Activated CD8-positive, alpha-beta T cell treated with anti-CD3 and anti-CD28 coated beads for 36 hours (primary cell): Measurements from ENCODE around the gene EXD2. TPM values are rescaled to one million over a fixed set of nuclear protein-coding genes. Genes with fewer than 3 reads are reported as not detected.

ENCODE experiments used
- ATAC-seq: fragments of 200-7000 bp; cut with Tn5 transposase; one replicate; pipeline ENCODE4 v1.10.0; 2021; ENCODE audit warnings: mild to moderate bottlenecking, moderate library complexity
- CTCF ChIA-PET: fragments of 350-600 bp; sonication (Branson Sonifier 250); formaldehyde crosslinking; loops from one replicate; lab custom pipeline; 2021; ENCODE audit warnings: antibody characterized with exemption; lab: Charles Lee
- POLR2A ChIA-PET: fragments of 350-600 bp; sonication (Branson Sonifier 250); formaldehyde crosslinking; loops from one replicate; lab custom pipeline; 2021; ENCODE audit warnings: antibody characterized with exemption; lab: Charles Lee
- DNase-seq: peaks from one replicate; pipeline ENCODE4 v3.0.0-alpha.2; 2020
- H3K27ac Mint-ChIP-seq: one replicate; pipeline ENCODE4 v1.8.0; 2021; ENCODE audit warnings: mild to moderate bottlenecking, mixed read lengths
- H3K27me3 Mint-ChIP-seq: one replicate; pipeline ENCODE4 v1.8.0; 2021; ENCODE audit warnings: mixed read lengths
- H3K36me3 Mint-ChIP-seq: one replicate; pipeline ENCODE4 v1.8.0; 2021; ENCODE audit warnings: low read depth, mixed read lengths
- H3K4me1 Mint-ChIP-seq: one replicate; pipeline ENCODE4 v1.8.0; 2021; ENCODE audit warnings: low read depth, mixed read lengths
- H3K4me3 Mint-ChIP-seq: one replicate; pipeline ENCODE4 v1.8.0; 2021; ENCODE audit warnings: mild to moderate bottlenecking, moderate library complexity, mixed read lengths
- H3K9me3 Mint-ChIP-seq: one replicate; pipeline ENCODE4 v1.8.0; 2021; ENCODE audit warnings: mixed read lengths
- intact Hi-C: fragments of 100-400 bp; cut with micrococcal nuclease; formaldehyde crosslinking; loops from one replicate; pipeline ENCODE4 v1.10.0; 2022
- total RNA-seq, 2 experiments: library from RNA; stranded (reverse); gene quantifications; one replicate each; pipeline ENCODE4 v1.2.3, GENCODE V29; 2021
- TF ChIP-seq, protein P1 (sequence below): fragments of 200-600 bp; IDR thresholded peaks from one replicate; pipeline ENCODE4 v1.8.0; 2022; ENCODE audit warnings: antibody characterized with exemption, mild to moderate bottlenecking

EXD2 gene
- total RNA-seq, 2 experiments from 2014 or later = 9.4 to 10.7 TPM

DNA sequence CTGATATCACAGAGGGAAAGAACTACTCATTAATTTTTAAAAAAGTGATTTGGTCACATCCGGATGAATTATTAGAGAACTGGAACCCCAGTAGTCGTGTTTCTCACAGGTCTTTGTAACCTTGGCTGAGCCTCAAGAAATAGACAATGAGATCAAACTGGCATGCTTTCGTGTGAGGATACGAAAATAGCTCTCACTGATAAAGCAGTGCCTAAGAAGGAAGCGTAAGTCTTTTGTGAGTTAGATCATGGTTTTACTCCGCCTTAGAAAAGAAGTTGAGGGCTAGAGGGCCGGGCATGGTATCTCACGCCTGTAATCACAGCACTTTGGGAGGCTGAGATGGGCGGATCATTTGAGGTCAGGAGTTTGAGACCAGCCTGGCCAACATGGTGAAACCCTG lies 34.9 kb downstream of the EXD2 start:
- ATAC-seq (no peak), DNase-seq (no peak)
- POLR2A ChIA-PET = no interaction called here
- Mint-ChIP-seq H3K4me3 (no peak overlapping the region), H3K9me3 (no peaks in the 10 kb centered on the region), H3K27me3 (no peaks in the 10 kb centered on the region), H3K4me1 (no peaks in the 10 kb centered on the region), H3K36me3 (no peaks in the 10 kb centered on the region), H3K27ac (no peak overlapping the region)
- CTCF ChIA-PET = interaction anchor here (1.9 to 4.4 kb wide), 2 partner anchors 16 to 97 kb away, joined by 6 to 18 read pairs; no protein-coding TSS in a partner anchor
- TF ChIP-seq, protein P1, sequence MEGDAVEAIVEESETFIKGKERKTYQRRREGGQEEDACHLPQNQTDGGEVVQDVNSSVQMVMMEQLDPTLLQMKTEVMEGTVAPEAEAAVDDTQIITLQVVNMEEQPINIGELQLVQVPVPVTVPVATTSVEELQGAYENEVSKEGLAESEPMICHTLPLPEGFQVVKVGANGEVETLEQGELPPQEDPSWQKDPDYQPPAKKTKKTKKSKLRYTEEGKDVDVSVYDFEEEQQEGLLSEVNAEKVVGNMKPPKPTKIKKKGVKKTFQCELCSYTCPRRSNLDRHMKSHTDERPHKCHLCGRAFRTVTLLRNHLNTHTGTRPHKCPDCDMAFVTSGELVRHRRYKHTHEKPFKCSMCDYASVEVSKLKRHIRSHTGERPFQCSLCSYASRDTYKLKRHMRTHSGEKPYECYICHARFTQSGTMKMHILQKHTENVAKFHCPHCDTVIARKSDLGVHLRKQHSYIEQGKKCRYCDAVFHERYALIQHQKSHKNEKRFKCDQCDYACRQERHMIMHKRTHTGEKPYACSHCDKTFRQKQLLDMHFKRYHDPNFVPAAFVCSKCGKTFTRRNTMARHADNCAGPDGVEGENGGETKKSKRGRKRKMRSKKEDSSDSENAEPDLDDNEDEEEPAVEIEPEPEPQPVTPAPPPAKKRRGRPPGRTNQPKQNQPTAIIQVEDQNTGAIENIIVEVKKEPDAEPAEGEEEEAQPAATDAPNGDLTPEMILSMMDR = no peak
- intact Hi-C loops = no loop called here

- CTCF ChIA-PET = interaction anchor here (1.9 to 4.4 kb wide), 2 partner anchors 16 to 98 kb away, joined by 6 to 18 read pairs; no protein-coding TSS in a partner anchor
- TF ChIP-seq, protein P1 = no peak
Observed at GRCh38 chr14:69226736-69227135, 35.4 kb downstream of the EXD2 start.

DNA sequence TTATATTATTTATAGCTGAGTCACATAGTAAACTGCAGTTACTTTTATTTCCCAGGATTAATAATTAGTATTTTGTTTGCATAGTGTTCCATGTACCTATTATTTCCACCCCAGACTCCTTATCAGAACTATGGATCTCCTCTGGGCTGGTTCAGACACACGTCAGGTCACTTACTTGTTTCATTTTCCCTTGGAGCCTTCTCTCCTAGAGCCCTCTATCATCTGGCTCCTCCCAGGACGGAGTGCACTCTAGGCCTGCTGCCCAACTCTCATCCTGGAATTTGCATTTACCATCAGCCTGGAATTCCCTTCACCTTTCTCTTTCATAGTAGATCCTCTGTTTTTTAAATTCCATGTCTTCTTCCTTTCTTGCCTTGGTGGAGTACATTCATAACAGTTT lies 40.2 kb downstream of the EXD2 start:
- H3K9me3 Mint-ChIP-seq = no peaks in the 10 kb centered on the region
- POLR2A ChIA-PET = interaction anchor here (1.2 kb wide), 1 partner anchor 59 kb away, joined by 5 read pairs; no protein-coding TSS in a partner anchor
- peaks cover 6% of the 10 kb centered on the region for H3K4me1 Mint-ChIP-seq
- no peaks in the 10 kb centered on the region for H3K27me3 Mint-ChIP-seq
- TF ChIP-seq, protein P1 = no peak
- intact Hi-C loops = no loop called here
- ATAC-seq (no peak), DNase-seq (no peak)
- CTCF ChIA-PET = interaction anchor here (4.5 kb wide), 1 partner anchor 11 kb away, joined by 22 read pairs; no protein-coding TSS in a partner anchor
- no peak overlapping the region for H3K27ac Mint-ChIP-seq
- H3K4me3 Mint-ChIP-seq = no peak overlapping the region
- H3K36me3 Mint-ChIP-seq = peaks cover 10% of the 10 kb centered on the region

More at GRCh38 chr14:69226736-69227135, 35.4 kb downstream of the EXD2 start:
- Mint-ChIP-seq H3K4me1 (no peaks in the 10 kb centered on the region), H3K36me3 (peaks cover 1% of the 10 kb centered on the region), H3K9me3 (no peaks in the 10 kb centered on the region), H3K27me3 (no peaks in the 10 kb centered on the region), H3K27ac (no peak overlapping the region), H3K4me3 (no peak overlapping the region)
- no peak for DNase-seq
- ATAC-seq = no peak
- POLR2A ChIA-PET = interaction anchor here (0.7 kb wide), 1 partner anchor 1244 kb away, joined by 3 read pairs; no protein-coding TSS in a partner anchor
- intact Hi-C loops = no loop called here

GRCh38 chr14:69232388-69232787 lies 41.1 kb downstream of the EXD2 start:
- no peak overlapping the region for H3K4me3 Mint-ChIP-seq
- intact Hi-C loops = no loop called here
- peaks cover 10% of the 10 kb centered on the region for H3K36me3 Mint-ChIP-seq
- peaks cover 6% of the 10 kb centered on the region for H3K4me1 Mint-ChIP-seq
- ChIA-PET POLR2A (no interaction called here), CTCF (interaction anchor here (0.8 to 4.5 kb wide), 4 partner anchors 8 to 103 kb away, joined by 3 to 22 read pairs (median 3); no protein-coding TSS in a partner anchor)
- H3K27me3 Mint-ChIP-seq = no peaks in the 10 kb centered on the region
- no peak for DNase-seq
- TF ChIP-seq, protein P1 = no peak
- H3K9me3 Mint-ChIP-seq = no peaks in the 10 kb centered on the region
- no peak for ATAC-seq
- no peak overlapping the region for H3K27ac Mint-ChIP-seq

DNA sequence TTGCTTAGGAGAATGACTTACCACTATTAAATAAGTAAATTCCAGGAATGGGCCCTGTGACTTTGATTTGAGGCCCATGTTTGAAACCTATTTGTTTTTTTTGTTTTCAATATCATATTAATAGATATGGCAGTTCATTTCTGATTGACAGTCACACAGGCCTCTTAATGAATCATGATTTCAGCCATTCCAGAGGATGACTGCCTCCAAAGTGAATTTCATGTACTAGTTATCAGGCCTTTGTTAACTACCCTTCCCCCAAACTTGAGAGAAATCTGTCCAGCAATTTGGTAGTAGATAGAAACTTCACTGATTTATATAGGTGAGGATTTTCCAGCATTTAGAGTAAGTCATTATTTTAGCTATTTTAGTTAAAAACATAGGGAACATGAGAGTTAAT lies 42.8 kb downstream of the EXD2 start:
- ATAC-seq = no peak
- DNase-seq = no peak
- intact Hi-C loops = no loop called here
- Mint-ChIP-seq H3K4me3 (no peak overlapping the region), H3K9me3 (no peaks in the 10 kb centered on the region), H3K27ac (no peak overlapping the region), H3K27me3 (no peaks in the 10 kb centered on the region), H3K4me1 (peaks cover 6% of the 10 kb centered on the region), H3K36me3 (peaks cover 12% of the 10 kb centered on the region)
- ChIA-PET CTCF (interaction anchor here (1.1 to 4.5 kb wide), 3 partner anchors 8 to 127 kb away, joined by 3 to 22 read pairs (median 4); no protein-coding TSS in a partner anchor), POLR2A (no interaction called here)
- TF ChIP-seq, protein P1 = no peak
